GM12891 (cell line): Measurements from ENCODE around the gene LRP1B.

ENCODE experiments used
- DNase-seq: peaks from one replicate; pipeline ENCODE4 v3.0.0; 2011; ENCODE audit warnings: low spot score; ENCODE audit not compliant: insufficient read length
- FAIRE-seq: peaks from 2 replicates; lab custom pipeline; 2011; peaks lifted over from hg19 to GRCh38; lab: Jason Lieb, UNC
- PAX5 ChIP-seq: IDR thresholded peaks from 2 replicates; pipeline ENCODE4 v1.6.1; 2011; ENCODE audit warnings: low read length, moderate library complexity, mild to moderate bottlenecking; ENCODE audit not compliant: insufficient read depth, severe bottlenecking
- POLR2A ChIP-seq: IDR thresholded peaks from 2 replicates; pipeline ENCODE4 v1.6.1; 2011; ENCODE audit warnings: low read depth, low read length, control low read depth
- POLR2AphosphoS5 ChIP-seq: IDR thresholded peaks from 2 replicates; pipeline ENCODE4 v1.6.1; 2011; ENCODE audit warnings: low read depth, low read length, control low read depth
- POU2F2 ChIP-seq: IDR thresholded peaks from 2 replicates; pipeline ENCODE4 v1.6.1; 2011; ENCODE audit warnings: low read depth, mild to moderate bottlenecking, control low read depth, low read length, moderate library complexity
- SPI1 ChIP-seq: IDR thresholded peaks from 2 replicates; pipeline ENCODE4 v1.6.1; 2011; ENCODE audit warnings: low read depth, low read length, control low read depth
- TAF1 ChIP-seq: IDR thresholded peaks from 2 replicates; pipeline ENCODE4 v1.6.1; 2011; ENCODE audit warnings: low read depth, low read length, control low read depth

LRP1B gene

DNA sequence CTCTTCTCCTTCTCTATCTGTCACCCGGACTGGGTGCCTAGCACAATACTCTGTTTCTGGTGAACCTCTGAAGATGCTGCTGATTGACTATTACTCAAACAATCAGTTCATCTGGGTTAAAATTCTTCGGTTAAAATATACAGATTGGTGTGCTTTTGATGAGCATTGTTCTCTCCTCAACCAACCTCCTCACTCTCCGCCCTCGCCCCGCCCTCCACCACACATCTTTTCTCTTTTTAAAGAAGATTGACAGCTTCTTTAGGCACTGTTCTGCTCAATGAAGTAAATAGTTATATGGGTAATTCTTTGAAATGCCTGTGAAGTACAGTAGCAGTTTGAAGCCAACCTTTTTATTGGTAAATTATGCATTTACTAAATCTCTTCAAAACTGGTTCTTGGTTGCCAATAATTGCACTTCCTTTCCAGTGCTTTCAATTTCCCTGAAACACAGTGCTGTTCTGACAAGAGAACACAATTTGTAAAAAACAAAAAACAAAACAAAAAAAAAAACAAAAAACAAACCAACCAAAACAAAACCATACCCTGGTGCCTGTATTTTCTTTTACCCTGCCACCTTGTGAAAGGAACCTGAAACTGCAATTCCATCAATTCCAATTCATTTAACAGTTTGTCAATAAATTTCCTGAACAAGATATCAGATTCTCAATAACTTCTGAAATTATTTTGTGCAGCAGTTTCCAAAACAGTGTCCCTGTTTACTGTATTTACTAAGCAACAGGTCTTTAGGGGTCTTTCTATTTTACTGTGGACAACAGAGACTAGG is 188.6 kb downstream of the LRP1B start:
- TF ChIP-seq SPI1 (no peak), POU2F2 (no peak), POLR2A (no peak), POLR2AphosphoS5 (no peak), TAF1 (no peak), PAX5 (no peak)
- FAIRE-seq = no peak
- no peak for DNase-seq

DNA sequence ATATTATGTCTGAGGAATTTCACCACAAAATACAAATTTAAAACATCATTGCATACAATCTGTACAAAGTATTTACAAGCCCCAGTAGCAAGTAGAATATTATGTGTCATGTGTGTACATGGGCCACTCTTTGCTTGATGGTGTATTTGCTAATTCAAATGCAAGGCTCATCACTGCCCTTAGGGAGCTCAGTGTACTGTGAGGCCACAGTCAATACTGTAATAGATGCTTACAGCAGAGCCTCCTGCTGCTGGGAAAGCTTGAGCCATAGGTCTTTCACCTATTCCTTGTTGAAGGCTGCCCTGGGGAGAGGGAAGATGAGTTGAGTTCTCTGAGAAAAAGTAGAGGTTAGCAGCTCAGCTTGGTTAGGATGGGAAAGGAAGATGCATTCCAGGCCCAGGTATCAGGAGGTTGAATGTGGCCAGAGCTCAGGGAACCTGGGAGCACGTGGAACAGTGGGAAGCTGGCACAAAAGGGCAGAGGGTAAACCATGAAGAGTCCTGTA is 189.6 kb downstream of the LRP1B start:
- DNase-seq (no peak), FAIRE-seq (no peak)
- TF ChIP-seq POLR2AphosphoS5 = no peak
- no peak for TF ChIP-seq SPI1
- TF ChIP-seq POU2F2 = no peak
- TF ChIP-seq TAF1 = no peak
- TF ChIP-seq POLR2A = no peak
- TF ChIP-seq PAX5 = no peak

GRCh38 chr2:141940709-141941108 is 190.1 kb downstream of the LRP1B start:
- no peak for DNase-seq
- FAIRE-seq = no peak
- TF ChIP-seq POU2F2 (no peak), POLR2A (no peak), SPI1 (no peak), PAX5 (no peak), POLR2AphosphoS5 (no peak), TAF1 (no peak)

DNA sequence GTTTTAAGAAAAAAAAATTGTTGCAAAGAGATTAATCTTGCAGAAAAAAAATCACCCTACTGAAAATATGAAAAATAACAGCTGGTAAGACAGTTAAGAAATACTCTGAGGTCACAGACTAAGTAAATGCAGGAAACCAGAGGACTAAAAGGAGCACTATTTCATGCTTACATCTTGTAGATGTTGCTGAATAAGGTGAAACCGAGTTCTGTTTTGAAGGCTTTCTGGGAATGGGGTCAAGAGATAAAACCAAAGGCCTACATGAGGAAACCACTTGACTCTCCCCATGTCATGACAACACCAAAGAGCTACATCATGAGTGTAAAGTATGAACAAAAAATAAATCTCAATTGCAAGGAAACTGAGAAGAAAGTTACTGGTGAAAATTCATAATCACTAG is 197.6 kb downstream of the LRP1B start:
- FAIRE-seq (no peak), DNase-seq (no peak)
- TF ChIP-seq TAF1 (no peak), POU2F2 (no peak), PAX5 (no peak), SPI1 (no peak), POLR2AphosphoS5 (no peak), POLR2A (no peak)

GRCh38 chr2:141932261-141932660 is 198.6 kb downstream of the LRP1B start:
- FAIRE-seq = no peak
- no peak for DNase-seq
- TF ChIP-seq POU2F2 = no peak
- TF ChIP-seq TAF1 = no peak
- TF ChIP-seq POLR2AphosphoS5 = no peak
- no peak for TF ChIP-seq SPI1
- TF ChIP-seq PAX5 = no peak
- no peak for TF ChIP-seq POLR2A

- TF ChIP-seq POLR2A (no peak), POU2F2 (no peak), POLR2AphosphoS5 (no peak), SPI1 (no peak)
- no peak for DNase-seq
- FAIRE-seq = no peak
These were observed 199.0 kb downstream of the LRP1B start for GRCh38 chr2:141931797-141932196.

DNA sequence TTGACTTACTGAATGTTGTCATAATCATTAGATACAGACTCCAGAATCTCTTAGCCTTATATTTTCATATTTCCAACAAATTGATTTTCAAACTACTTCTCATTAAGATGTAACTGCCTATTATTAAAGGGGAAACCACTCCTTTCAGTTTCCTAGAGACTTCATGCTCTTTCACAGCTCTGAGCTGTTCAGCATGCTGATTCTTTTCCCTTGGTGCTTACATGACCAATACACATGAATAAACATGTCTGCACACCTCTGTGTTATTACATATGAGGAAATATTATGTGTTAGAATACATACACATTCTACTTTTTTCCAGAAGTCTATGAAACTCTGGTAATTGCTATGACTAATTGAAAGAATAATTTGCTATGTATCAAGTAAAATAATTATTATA is 200.0 kb downstream of the LRP1B start:
- FAIRE-seq = no peak
- no peak for DNase-seq

DNA sequence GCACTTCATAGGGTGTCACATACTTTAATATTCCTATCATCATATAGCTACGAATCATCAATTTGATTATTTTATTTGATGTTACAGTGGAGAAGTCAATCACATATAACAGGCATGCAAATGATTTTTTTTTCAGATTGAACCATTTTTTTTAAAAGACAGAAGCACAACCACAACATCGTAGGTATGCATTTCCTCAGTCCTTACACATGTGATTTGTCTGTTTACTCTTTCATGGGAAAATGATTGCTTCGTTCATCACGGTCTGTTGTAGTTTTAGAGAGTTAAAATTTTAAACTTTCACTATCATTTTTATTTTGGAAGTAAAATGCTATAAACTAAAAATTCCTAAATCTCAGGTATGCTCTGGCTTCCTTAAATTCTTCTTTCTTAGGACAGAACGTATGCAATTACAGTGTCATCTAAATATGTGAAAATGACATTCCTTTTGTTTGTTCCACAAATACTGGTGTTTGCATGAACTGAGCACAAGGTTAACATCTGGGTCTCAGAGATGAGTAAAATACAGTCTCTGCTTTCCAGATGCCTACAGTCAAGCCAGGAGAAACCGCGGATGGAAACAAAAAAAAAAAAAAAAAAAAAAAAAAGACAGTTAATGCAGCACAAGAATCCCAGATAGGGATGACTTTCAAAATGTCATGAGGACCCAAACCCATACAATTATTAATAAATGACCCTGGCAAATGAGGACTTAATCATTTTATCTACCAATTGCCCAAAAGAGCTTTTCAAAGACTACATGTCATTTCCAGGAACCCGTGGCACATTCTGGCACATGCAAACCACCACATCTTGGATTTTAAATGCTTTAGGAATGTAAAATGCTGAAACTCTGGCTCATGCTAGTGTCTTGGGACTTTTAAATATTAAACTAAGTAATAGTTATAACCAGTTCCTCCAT is 201.2 kb downstream of the LRP1B start:
- FAIRE-seq (no peak), DNase-seq (no peak)
- no peak for TF ChIP-seq TAF1
- TF ChIP-seq POU2F2 = no peak
- no peak for TF ChIP-seq PAX5
- TF ChIP-seq POLR2A = no peak
- TF ChIP-seq POLR2AphosphoS5 = no peak
- TF ChIP-seq SPI1 = no peak

More for the DNA sequence above, 200.0 kb downstream of the LRP1B start:
- TF ChIP-seq SPI1 (no peak), POLR2AphosphoS5 (no peak), PAX5 (no peak), TAF1 (no peak), POLR2A (no peak), POU2F2 (no peak)

GRCh38 chr2:141928476-141928875 is 202.3 kb downstream of the LRP1B start:
- TF ChIP-seq PAX5 (no peak), TAF1 (no peak), POLR2A (no peak), SPI1 (no peak), POLR2AphosphoS5 (no peak), POU2F2 (no peak)
- DNase-seq (no peak), FAIRE-seq (no peak)
